HG03039 (cell line): Measurements from ENCODE around the gene TMEM191C.
"Not testable (repeated sequence)": the region's sequence is repeated elsewhere in the genome, so short reads cannot be mapped to it uniquely, and the experiment has no call there.

ENCODE experiments used
- ATAC-seq: cut with Tn5 transposase; IDR thresholded peaks from one replicate; pipeline ENCODE4 v1.9.1; 2021; ENCODE audit warnings: mild to moderate bottlenecking, moderate library complexity; ENCODE audit not compliant: unreplicated experiment

TMEM191C gene

GRCh38 chr22:21469097-21469994, 2.2 kb downstream of the TMEM191C start:
- not testable (repeated sequence) for ATAC-seq

GRCh38 chr22:21472984-21473383, 5.8 kb downstream of the TMEM191C start:
- not testable (repeated sequence) for ATAC-seq

GRCh38 chr22:21473664-21474063, 6.5 kb downstream of the TMEM191C start:
- not testable (repeated sequence) for ATAC-seq

- not testable (repeated sequence) for ATAC-seq
These were observed 16.9 kb downstream of the TMEM191C start for GRCh38 chr22:21484039-21484438.

- not testable (repeated sequence) for ATAC-seq
These were observed 20.5 kb downstream of the TMEM191C start for GRCh38 chr22:21487723-21488122.

GRCh38 chr22:21489149-21489680, 22.0 kb downstream of the TMEM191C start:
- not testable (repeated sequence) for ATAC-seq

- not testable (repeated sequence) for ATAC-seq
These were observed 23.4 kb downstream of the TMEM191C start for GRCh38 chr22:21490556-21490955.

- not testable (repeated sequence) for ATAC-seq
These were observed 25.1 kb downstream of the TMEM191C start for GRCh38 chr22:21492271-21492670.

GRCh38 chr22:21493789-21494782, 26.9 kb downstream of the TMEM191C start:
- ATAC-seq: not testable (repeated sequence)

- ATAC-seq: not testable (repeated sequence)
These were observed 30.8 kb downstream of the TMEM191C start for GRCh38 chr22:21497984-21498383.

GRCh38 chr22:21498489-21498888, 31.3 kb downstream of the TMEM191C start:
- not testable (repeated sequence) for ATAC-seq

- not testable (repeated sequence) for ATAC-seq
These were observed 32.7 kb downstream of the TMEM191C start for GRCh38 chr22:21499623-21500506.

GRCh38 chr22:21510397-21510796, 43.2 kb downstream of the TMEM191C start:
- ATAC-seq: not testable (repeated sequence)

GRCh38 chr22:21512022-21512421, 44.8 kb downstream of the TMEM191C start:
- not testable (repeated sequence) for ATAC-seq

GRCh38 chr22:21514117-21514516, 46.9 kb downstream of the TMEM191C start:
- not testable (repeated sequence) for ATAC-seq

GRCh38 chr22:21515234-21515633, 48.0 kb downstream of the TMEM191C start:
- ATAC-seq: not testable (repeated sequence)

- not testable (repeated sequence) for ATAC-seq
These were observed 49.3 kb downstream of the TMEM191C start for GRCh38 chr22:21516522-21516921.

GRCh38 chr22:21516970-21517764, 50.0 kb downstream of the TMEM191C start:
- peak; percentile 59 for ATAC-seq
